Glomerular visceral epithelial cell (primary cell): ENCODE data around the gene TMEM40.
A peak's percentile ranks its signal among the peaks of the same experiment; 100 is the strongest.
"Not testable (repeated sequence)": the region's sequence is repeated elsewhere in the genome, so short reads cannot be mapped to it uniquely, and the experiment has no call there.

Source experiments
- DNase-seq: peaks from one replicate; pipeline ENCODE4 v3.0.0-alpha.2; 2016; ENCODE audit errors: extremely low spot score

TMEM40 gene

GRCh38 chr3:12775970-12776369 lies 16.9 kb upstream of the TMEM40 start:
- not testable (repeated sequence) for DNase-seq

DNA sequence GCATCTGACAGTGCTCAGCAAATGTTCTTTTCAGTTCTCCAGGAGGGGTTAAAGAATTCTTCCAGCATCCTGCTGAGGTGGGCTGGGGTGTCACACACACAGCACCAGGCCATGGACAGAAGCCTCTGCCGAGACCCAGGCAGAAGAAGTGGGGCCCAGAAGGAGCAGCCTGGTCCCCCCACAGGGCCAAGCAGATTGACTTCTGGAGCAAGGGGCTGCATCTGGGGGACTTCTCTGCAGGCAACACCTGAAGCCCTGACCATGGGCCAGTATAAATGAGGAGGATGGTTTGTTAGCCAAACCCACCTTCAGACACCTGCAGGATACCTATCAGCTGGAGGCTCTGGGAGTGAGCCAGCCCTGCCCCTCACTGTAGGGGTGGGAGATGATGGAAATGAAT lies 16.2 kb upstream of the TMEM40 start:
- no peak for DNase-seq

- no peak for DNase-seq
Observed at GRCh38 chr3:12774619-12775018, 15.6 kb upstream of the TMEM40 start.

GRCh38 chr3:12773710-12774086 lies 14.6 kb upstream of the TMEM40 start:
- DNase-seq: no peak

- no peak for DNase-seq
Observed at GRCh38 chr3:12773030-12773709, 14.1 kb upstream of the TMEM40 start.

- DNase-seq: no peak
Observed at GRCh38 chr3:12772462-12772861, 13.4 kb upstream of the TMEM40 start.

DNA sequence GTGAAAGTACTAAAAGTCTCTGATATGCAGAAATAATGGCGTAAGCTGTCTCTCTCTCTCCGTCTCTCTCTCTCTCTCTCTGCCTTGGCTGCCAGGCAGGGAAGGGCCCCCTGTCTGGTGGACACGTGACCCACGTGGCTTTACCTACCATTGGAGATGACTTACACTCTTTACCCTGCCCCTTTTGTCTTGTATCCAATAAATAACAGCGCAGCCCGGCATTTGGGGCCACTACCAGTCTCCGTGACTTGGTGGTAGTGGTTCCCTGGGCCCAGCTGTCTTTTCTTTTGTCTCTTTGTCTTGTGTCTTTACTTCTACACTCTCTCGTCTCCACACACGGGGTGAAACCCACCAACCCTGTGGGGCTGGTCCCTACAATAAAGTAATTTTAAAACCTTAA lies 12.2 kb upstream of the TMEM40 start:
- no peak for DNase-seq

GRCh38 chr3:12769761-12770160 lies 10.7 kb upstream of the TMEM40 start:
- no peak for DNase-seq

DNA sequence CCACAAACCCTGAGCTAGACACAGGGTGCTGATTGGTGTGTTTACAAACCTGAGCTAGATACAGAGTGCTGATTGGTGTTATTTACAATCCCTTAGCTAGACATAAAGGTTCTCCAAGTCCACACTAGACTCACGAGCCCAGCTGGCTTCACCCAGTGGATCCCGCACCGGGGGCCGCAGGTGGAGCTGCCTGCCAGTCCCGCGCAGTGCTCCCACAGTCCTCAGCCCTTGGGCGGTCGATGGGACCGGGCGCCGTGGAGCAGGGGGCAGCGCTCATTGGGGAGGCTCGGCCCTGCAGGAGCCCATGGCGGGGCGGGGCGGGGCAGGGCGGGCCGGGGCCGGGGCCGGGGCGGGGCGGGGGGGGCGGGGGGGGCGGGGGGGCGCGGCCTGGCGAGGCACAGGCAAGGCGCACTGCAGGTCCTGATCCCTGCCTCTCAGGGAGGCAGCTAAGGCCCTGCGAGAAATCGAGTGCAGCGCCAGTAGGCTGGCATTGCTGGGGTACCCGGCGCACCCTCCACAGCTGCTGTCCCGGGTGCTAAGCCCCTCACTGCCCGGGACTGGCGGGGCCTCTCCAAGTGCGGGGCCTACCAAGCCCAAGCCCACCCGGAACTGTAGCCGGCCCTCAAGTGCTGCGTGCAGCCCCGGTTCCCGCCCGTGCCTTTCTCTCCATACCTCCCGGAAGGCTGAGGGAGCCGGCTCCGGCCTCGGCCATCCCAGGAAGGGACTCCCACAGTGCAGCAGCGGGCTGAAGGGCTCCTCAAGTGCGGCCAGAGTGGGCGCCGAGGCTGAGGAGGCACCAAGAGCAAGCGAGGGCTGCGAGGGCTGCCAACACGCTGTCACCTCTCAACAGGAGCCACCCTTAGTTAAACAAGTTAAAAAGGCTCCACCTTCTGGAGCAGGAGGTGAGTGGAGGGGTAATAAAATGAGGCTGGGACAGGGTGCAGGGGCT lies 9.8 kb upstream of the TMEM40 start:
- DNase-seq: no peak

- peak; percentile 15 for DNase-seq
Observed at GRCh38 chr3:12766541-12766940, 7.5 kb upstream of the TMEM40 start.

GRCh38 chr3:12764171-12764776 lies 5.2 kb upstream of the TMEM40 start:
- DNase-seq: no peak

DNA sequence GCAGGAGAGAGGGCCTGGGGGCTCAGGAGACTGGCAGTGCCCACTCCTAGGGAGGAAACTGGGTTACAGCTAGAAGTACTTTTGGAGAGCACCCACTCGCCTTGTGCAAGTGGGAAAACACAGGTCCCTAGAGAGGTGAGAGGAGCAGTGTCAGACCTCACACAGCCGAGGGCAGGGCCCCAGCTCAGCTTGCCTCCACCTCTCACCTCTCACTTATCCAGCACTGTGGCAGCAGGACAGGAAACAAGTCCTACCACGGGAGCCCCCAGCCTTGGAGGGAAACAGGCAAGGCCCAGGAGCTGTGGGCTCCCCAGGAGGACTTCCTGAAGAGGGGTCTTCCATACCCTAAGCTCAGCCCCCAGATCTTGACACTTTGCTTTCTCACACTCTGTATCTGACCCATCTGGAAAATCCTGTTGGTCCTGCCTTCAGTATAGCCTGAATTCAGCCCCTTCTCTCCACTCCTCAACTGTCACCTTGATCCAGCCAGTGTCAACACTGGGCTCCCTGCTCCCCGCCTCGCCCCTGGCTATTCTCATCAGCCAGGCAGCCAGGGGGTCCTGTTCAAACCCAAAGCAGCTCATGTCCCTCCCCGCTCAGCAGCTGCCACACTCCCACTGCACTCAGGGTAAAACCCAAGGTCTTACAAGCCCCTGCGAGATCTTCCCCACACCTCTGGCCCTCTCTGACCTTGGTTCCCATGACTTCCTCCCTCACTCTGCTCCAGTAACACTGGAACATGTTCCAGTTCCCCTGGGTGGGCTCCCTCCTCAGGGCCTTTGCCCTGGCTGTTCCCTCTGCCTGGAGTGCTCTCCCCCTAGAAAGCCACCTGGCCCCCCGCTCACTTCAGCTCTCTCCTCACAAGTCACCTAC lies 870 bp upstream of the TMEM40 start:
- no peak for DNase-seq

GRCh38 chr3:12758025-12758781 lies 856 bp downstream of the TMEM40 start:
- peak; percentile 16 for DNase-seq

DNA sequence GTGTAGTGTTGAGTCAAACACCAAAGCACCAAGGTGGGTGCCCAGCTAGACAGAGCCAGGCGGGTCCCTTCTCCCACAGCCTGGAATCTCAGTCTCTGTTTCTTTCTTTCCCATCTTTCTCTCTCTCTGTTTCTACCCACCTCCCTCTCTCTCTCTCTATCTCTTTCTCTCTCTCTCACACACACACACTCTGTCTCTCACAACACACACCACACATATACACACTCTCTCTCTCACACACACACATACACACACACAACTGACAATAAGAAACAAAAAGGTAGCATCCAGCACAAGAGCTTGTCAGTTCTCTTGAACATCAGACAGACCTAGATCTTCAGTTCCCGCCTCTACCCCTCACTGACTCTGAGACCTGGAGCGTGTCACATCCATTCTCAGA lies 2.4 kb downstream of the TMEM40 start:
- DNase-seq: no peak

DNA sequence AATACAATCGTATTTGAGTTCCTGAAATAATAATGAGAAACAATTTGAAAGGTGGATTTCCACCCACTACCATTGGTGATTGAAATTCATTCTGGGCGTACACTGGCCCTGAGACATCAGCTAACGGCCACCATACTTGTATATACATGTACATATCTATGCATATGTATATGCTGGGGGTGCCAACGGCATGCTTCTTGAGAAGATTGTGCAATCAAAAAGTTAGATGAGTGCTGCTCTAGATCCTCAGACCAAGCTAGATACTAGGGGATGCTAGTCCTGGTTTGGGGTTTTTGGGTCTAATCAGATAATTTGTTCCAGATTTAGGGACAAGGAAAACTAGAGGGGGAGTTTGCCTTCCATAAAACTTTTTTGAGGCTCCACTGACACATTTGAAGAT lies 2.9 kb downstream of the TMEM40 start:
- DNase-seq: no peak

DNA sequence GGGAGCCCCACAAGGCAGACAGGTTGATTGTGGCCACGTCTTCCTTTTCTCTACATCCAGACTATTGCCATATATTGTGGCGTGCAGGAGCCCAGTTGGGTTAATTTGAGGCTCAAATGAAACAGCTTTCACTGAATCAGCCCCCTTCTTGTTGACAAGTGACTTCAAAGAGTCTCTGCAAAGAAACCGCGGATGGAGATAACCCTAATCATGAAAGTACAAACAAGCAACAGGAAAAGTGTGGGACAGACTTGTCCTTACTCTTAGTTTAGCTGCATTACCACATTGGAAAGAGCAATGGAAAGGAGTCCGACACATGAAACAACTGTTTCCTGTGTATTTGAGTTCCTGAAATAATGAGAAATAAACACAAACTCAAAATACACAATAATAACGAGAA lies 3.3 kb downstream of the TMEM40 start:
- DNase-seq: no peak

DNA sequence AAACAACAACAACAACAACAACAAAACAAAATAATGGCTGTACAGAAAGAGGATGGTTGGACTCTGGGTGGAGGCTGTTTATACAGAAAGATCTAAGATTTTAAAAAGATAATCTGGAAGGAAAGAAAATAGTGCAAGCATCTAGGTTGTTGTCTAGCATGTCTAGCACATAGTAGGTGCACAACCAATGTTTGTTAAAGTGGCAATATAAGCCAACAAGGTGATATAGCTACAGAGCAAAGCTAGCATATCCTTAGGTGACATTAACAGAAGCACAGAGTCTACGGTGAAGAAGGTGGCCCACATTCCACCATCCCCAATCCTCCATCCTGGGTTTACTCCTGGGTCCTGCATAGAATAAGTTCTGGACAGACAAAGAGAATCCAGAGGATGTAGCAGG lies 4.7 kb downstream of the TMEM40 start:
- no peak for DNase-seq

DNA sequence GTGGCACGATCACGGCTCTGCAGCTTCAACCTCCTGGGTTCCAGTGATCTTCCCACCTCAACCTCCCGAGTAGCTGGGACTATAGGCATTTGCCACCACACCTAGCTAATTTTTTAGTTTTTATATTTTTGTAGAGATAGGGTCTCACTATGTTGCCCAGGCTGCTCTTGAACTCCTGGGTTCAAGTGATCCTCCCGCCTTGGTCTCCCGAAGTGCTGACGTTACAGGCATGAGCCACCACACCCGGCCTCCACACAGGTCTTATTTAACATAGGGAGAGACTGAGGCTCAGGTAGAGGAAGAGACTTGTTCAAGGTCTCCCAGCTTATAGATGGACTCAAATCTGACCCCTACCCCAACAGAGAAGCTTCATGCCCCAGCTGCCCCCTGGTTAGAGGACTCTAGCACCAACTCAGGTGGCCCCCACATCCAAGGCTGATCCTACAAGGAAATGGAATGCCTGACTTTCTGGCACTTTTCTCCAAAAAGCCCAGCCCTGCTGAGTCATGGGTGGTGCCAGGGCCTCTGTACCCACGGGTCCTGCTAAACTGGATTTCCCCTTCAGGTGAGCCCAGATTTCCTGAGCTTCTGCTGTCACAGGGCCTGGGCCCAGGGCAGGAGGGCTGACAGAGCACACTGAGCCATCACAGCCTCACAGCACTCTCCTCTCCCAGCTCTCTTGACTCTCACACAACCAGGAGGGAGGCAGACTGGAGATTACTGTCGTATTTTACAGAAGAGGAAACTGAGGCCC lies 5.6 kb downstream of the TMEM40 start:
- no peak for DNase-seq

DNA sequence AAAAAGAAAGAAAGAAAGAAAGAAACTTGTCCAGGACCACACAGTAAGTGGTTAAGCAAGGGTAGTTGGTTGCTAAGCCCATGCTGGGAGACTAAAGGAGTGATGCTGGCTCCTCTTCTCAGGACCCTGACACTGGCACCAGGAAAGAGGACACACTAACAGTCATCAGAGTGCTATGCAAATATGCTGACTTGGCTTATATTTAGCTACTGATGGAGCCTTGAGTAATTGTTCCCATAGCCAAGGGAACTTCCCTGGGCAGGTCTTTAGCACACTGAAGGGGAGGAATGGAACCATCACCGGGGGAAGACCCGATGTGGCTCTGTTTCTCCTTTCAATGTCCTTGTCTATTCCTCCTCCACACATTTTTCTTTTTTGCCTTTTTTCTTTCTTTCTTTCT lies 6.2 kb downstream of the TMEM40 start:
- DNase-seq: peak; percentile 6

- no peak for DNase-seq
Observed at GRCh38 chr3:12752102-12752501, 7.0 kb downstream of the TMEM40 start.
